Type B pancreatic cell (in vitro differentiated cells): ENCODE data around the gene DNAH17. TPM values are rescaled to one million over a fixed set of nuclear protein-coding genes. Genes with fewer than 3 reads are reported as not detected.

Source experiments
- DNase-seq: peaks from one replicate; pipeline ENCODE4 v3.0.0; 2021; ENCODE audit warnings: mixed read lengths; ENCODE audit not compliant: unreplicated experiment; ENCODE audit errors: extremely low spot score
- H3K27ac Mint-ChIP-seq: 2 replicates; pipeline ENCODE4 v1.8.0; 2021; ENCODE audit warnings: mild to moderate bottlenecking, mixed read lengths
- H3K27me3 Mint-ChIP-seq: 2 replicates; pipeline ENCODE4 v1.8.0; 2021; ENCODE audit warnings: mixed read lengths
- H3K36me3 Mint-ChIP-seq: 2 replicates; pipeline ENCODE4 v1.8.0; 2021; ENCODE audit warnings: mixed read lengths
- H3K4me1 Mint-ChIP-seq: one replicate; pipeline ENCODE4 v1.8.0; 2021; ENCODE audit warnings: mixed read lengths; ENCODE audit not compliant: unreplicated experiment
- H3K4me3 Mint-ChIP-seq: 2 replicates; pipeline ENCODE4 v1.8.0; 2021; ENCODE audit warnings: mild to moderate bottlenecking, mixed read lengths
- H3K9me3 Mint-ChIP-seq: 2 replicates; pipeline ENCODE4 v1.8.0; 2021; ENCODE audit warnings: mixed read lengths
- total RNA-seq: library from RNA; stranded (reverse); gene quantifications from 2 replicates; pipeline ENCODE4 v1.2.1, GENCODE V29; 2021; ENCODE audit warnings: low replicate concordance
- TF ChIP-seq, protein P1 (sequence below): fragments of 200-600 bp; sonication (generic); conservative IDR thresholded peaks from 2 replicates; pipeline ENCODE4 v1.5.0; 2021; ENCODE audit warnings: antibody characterized with exemption, mild to moderate bottlenecking

Gene DNAH17
- total RNA-seq, 1 donor from 2014 or later: 0.07 TPM

DNA sequence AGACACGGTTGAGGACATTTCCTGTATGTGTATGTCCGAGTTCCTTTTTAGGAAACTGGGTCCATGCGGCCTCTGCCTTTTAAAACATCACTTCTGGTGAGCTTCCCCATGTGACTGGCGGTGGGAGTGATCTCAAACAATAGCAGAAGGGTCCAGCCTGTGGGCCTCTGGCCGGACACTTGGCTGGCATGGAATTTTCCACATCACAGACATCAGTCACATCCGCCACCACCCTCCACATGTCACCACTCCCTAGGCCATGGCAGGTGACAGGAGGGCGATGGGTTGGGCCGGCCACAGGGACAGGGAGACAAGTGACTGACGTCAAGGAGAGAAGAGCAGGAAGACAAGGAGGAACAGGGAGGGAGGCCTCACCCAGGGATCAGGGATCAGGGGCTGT is 83.7 kb downstream of the DNAH17 start:
- Mint-ChIP-seq H3K27ac (peak overlapping the region; percentile 65), H3K27me3 (peaks cover 5% of the 10 kb centered on the region)
- TF ChIP-seq, protein P1, sequence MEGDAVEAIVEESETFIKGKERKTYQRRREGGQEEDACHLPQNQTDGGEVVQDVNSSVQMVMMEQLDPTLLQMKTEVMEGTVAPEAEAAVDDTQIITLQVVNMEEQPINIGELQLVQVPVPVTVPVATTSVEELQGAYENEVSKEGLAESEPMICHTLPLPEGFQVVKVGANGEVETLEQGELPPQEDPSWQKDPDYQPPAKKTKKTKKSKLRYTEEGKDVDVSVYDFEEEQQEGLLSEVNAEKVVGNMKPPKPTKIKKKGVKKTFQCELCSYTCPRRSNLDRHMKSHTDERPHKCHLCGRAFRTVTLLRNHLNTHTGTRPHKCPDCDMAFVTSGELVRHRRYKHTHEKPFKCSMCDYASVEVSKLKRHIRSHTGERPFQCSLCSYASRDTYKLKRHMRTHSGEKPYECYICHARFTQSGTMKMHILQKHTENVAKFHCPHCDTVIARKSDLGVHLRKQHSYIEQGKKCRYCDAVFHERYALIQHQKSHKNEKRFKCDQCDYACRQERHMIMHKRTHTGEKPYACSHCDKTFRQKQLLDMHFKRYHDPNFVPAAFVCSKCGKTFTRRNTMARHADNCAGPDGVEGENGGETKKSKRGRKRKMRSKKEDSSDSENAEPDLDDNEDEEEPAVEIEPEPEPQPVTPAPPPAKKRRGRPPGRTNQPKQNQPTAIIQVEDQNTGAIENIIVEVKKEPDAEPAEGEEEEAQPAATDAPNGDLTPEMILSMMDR: no peak

DNA sequence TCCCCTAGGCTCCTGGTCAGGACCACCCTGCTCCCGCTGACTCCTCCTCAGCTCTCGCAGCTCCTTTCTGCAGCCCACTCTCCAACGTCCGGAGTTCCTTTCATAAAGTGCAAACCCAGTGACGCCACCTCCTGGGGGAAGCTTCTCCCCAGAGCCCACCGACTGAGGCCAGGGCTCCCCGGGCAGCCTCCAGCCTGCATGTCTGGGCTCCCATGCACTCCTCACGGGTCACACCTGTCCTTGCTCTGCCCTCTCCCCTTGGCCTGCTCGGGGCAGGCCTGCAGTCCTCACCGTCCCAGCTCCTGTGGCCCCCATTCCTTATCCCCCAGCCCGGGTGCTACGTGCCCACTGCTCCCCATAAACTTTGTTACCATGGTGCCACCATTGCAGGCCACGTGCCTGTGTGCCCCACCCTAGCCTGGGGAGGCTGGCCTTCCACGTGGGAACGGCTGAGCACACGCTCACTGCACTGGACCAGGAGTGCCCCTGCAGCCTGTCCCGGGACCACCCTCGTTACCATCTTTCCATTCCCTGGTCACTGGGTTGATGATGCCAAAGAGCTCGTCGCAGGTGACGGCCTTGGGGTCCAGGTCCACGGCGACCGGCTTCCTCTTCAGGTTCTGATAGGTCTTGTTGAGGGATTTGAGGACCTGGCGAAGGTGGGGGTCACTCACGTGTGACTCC is 84.9 kb downstream of the DNAH17 start:
- no peaks in the 10 kb centered on the region for H3K4me1 Mint-ChIP-seq
- TF ChIP-seq, protein P1: no peak
- H3K36me3 Mint-ChIP-seq: no peaks in the 10 kb centered on the region

More for the DNA sequence above, 83.7 kb downstream of the DNAH17 start:
- DNase-seq: no peak
- no peaks in the 10 kb centered on the region for H3K9me3 Mint-ChIP-seq
- no peak overlapping the region for H3K4me3 Mint-ChIP-seq
- H3K4me1 Mint-ChIP-seq: peaks cover under 1% of the 10 kb centered on the region
- no peaks in the 10 kb centered on the region for H3K36me3 Mint-ChIP-seq

DNA sequence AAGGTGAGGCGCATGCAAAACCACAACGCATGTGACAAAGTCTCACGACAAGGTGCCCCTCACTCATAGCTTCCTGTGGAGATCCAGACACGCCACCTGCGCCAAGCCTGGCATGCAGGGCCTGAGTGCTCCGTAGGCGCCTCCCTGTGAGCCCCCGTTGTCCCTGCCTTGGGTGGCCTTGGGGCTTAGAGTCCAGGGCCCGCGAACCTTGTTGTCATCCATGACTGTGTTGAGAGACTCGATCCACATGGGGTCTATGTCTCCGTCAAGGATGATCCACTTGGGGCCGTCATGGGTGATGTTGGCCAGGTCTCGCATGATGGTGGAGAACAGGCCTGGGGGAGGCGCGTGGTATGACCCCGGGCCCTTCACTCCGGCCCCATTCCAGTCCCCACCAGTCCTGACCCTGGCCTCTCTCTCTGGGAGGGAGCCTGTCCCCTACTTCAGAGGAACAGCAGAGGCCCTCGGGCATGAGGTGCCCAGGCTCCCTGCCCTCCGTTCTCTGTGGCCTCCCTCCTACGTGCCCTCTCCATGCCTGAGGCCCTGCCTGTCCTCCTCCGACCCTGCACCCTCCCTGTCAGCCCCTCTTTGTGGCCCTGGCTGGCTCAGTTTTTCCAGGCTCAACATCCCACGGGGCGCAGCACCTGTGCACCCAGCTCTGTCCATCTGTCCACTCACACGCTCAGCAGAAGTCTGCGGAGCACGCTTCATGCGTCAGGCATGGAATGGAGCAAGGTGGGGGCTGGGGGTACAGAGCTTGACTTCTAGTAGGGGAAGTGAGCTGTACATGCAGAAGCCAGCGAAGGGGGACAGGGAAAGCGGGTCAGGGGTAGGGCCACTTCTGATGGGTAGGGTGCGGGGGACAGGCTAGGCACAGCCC is 85.7 kb downstream of the DNAH17 start:
- no peak overlapping the region for H3K4me3 Mint-ChIP-seq
- no peak for DNase-seq
- TF ChIP-seq, protein P1: no peak
- no peaks in the 10 kb centered on the region for H3K36me3 Mint-ChIP-seq
- H3K27me3 Mint-ChIP-seq: peaks cover 5% of the 10 kb centered on the region
- no peaks in the 10 kb centered on the region for H3K4me1 Mint-ChIP-seq
- no peaks in the 10 kb centered on the region for H3K9me3 Mint-ChIP-seq
- H3K27ac Mint-ChIP-seq: no peak overlapping the region

More for the DNA sequence above, 84.9 kb downstream of the DNAH17 start:
- Mint-ChIP-seq H3K4me3 (no peak overlapping the region), H3K9me3 (no peaks in the 10 kb centered on the region), H3K27me3 (peaks cover 5% of the 10 kb centered on the region), H3K27ac (no peak overlapping the region)
- DNase-seq: no peak

DNA sequence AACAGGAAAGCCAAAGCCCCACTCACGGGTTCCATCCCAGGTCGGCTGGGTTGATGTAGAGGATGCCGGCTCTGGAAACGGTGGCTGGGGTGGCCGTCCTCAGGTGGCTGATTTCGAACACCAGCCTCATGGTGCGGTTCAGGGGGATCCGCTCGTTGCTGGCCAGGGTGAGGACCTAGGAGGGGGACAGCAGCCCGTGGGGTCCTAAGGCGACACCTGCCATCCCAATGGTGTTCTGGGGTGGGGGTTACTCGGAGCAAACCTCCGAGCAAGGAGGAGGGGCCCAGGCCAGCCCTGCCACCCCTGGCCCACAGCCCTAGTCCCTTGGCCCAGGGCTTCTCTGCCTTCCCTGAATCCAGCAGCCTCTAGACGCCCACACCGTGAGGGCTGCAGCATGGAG is 86.5 kb downstream of the DNAH17 start:
- no peaks in the 10 kb centered on the region for H3K9me3 Mint-ChIP-seq
- peaks cover 7% of the 10 kb centered on the region for H3K27me3 Mint-ChIP-seq
- TF ChIP-seq, protein P1: no peak
- H3K4me1 Mint-ChIP-seq: no peaks in the 10 kb centered on the region
- H3K27ac Mint-ChIP-seq: no peak overlapping the region
- no peak overlapping the region for H3K4me3 Mint-ChIP-seq
- DNase-seq: no peak
- H3K36me3 Mint-ChIP-seq: no peaks in the 10 kb centered on the region

DNA sequence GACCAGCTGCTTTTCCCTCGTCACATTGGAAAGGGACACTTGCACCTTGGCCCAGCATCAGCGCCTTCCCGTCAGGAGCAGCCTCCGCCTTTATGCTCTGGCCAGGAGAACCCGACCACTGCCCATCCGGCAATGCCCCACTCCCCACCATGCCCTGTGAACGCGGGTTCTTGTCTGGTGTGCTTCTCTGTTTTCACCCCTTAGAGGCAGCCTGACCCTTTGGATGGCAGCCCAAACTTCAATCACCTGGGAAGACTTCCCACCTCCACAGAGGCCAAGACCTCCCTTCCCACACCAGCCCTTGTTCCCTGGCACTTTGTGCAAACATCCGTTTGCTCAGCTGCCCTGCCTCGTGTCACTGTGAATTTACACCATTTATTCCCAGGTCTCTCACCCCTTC is 87.0 kb downstream of the DNAH17 start:
- no peaks in the 10 kb centered on the region for H3K36me3 Mint-ChIP-seq
- no peak for DNase-seq
- H3K9me3 Mint-ChIP-seq: no peaks in the 10 kb centered on the region
- no peak overlapping the region for H3K4me3 Mint-ChIP-seq
- no peak overlapping the region for H3K27ac Mint-ChIP-seq
- no peaks in the 10 kb centered on the region for H3K4me1 Mint-ChIP-seq
- TF ChIP-seq, protein P1: no peak
- H3K27me3 Mint-ChIP-seq: peaks cover 8% of the 10 kb centered on the region
